CD4-positive, alpha-beta T cell treated with Interferon gamma for 1 hour (primary cell): Measurements from ENCODE around the gene HDLBP.

Experiments used
- DNase-seq: peaks from one replicate; pipeline ENCODE4 v3.0.0-alpha.2; 2020

Gene HDLBP

DNA sequence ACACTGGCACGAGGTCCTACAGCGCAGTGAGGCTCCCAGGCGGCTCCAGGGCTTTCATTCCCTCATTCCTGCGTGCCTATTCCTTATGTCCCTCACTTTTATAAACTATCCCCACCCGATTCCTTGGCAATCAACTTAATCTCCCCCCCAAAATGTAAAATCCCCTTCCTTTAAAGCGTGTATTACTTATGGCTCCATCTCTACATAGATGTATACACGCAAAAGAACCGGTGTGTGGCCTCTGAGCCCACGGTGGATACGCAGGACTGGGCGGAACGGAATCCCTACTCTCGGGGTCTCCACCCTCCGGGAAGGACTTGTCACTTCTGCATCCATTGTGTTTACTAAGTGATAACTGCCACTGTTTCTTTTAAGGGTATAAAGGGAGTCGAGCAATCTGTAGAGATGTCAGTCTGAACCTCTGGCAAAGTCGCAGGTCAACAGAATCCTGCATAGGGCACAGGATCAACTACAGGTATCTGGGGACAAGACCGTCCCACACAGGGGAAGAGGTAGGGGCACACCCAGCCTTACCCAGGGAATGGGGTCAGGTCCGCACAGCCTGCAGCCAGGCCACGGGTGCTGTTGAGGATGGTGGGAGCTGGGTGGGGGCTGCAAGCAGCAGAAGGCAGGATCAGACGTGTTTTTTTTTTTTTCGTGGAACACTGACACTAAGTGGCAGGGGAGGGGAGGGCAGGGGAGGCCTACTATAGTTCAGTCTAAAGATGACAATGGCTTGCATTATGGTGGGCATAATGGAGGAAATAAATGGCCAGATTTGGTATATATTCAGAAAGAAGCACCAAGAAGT lies 42.1 kb downstream of the HDLBP start:
- DNase-seq, result no peak

- peak; percentile 53 for DNase-seq
These were observed 42.9 kb downstream of the HDLBP start for GRCh38 chr2:241272303-241273209.

- peak; percentile 48 for DNase-seq
These were observed 43.7 kb downstream of the HDLBP start for GRCh38 chr2:241271706-241272302.

GRCh38 chr2:241270531-241270930 lies 44.9 kb downstream of the HDLBP start:
- DNase-seq, result no peak

GRCh38 chr2:241269707-241270520 lies 45.6 kb downstream of the HDLBP start:
- no peak for DNase-seq

- no peak for DNase-seq
These were observed 46.6 kb downstream of the HDLBP start for GRCh38 chr2:241268716-241269445.

DNA sequence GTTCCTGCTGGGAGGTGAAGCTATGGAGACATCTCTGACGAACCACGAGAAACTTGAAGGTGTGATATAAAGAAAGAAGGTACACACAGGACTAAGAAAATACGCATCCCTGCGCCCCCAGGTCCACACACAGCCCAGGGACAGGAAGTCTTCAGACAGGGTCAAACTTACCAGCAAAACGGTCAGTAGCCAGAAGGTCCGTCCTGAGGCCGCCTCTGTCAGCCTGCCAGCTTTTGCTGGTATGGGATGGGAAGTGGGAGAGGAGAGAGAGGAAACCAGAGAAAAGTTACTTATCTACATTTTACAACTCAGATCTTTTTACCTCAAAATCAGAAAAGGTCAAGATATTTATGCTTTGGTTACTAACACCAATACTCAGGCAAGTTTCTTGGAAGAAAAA lies 47.2 kb downstream of the HDLBP start:
- DNase-seq, result no peak

GRCh38 chr2:241267249-241268067 lies 48.0 kb downstream of the HDLBP start:
- no peak for DNase-seq

DNA sequence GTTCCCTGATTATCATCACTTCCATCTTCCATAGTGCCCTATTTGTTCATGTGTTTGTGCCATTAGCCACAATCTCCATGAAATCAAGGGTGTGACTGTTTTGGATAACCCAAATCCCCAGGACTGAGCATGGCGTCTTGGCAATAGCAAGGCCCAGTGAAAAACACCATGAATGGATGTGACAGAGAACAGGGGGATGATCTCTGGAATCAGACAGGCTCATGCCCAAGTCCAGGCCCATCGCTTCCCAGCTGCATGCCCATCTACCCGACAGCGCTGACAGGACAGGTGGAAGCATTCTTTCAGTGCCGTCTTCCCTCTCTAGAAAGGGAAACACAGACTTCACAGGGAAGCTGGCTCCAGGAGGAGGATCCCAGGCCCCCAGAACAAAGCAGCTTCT lies 50.0 kb downstream of the HDLBP start:
- no peak for DNase-seq

DNA sequence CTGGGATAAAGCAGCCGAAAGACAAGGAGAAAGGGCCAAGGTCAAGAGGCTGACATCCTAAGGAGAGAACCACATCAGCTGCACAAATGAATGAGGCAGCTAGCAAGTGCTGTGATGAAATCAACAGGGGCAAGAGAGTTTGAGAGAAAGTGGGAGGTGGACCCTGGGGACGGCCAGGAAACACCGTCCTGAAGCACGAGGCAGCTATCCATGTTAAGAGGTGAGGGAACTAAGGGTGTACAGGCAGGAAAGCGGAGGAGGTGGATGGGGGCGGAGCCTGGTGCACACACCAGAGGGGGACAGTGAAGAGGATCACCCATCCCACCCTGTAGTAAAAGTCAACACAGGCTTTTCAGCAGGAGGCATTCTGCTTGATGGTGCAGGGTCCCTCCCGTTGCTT lies 52.4 kb downstream of the HDLBP start:
- DNase-seq, result no peak

- no peak for DNase-seq
These were observed 53.8 kb downstream of the HDLBP start for GRCh38 chr2:241261628-241262027.

DNA sequence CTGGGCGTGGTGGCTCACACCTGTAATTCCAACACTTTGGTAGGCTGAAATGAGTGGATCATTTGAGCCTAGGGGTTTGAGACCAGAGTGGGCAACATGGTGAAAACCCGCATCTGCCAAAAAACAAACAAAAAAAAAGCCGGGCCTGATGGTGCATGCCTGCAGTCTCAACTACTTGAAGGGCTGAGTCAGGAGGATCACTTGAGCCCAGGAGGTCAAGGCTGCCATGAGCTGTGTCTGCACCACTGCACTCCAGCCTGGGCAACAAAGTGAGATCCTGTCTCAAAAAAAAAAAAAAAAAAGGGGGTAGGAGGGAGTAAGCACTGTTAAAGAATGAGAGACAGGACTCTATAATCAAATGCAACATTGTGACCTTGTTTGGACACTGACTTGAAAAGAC lies 54.6 kb downstream of the HDLBP start:
- no peak for DNase-seq

- no peak for DNase-seq
These were observed 56.8 kb downstream of the HDLBP start for GRCh38 chr2:241258505-241259280.

GRCh38 chr2:241257419-241258032 lies 57.9 kb downstream of the HDLBP start:
- no peak for DNase-seq

GRCh38 chr2:241256168-241256545 lies 59.3 kb downstream of the HDLBP start:
- no peak for DNase-seq

GRCh38 chr2:241255542-241256167 lies 59.8 kb downstream of the HDLBP start:
- DNase-seq, result no peak

GRCh38 chr2:241254904-241255351 lies 60.5 kb downstream of the HDLBP start:
- no peak for DNase-seq

DNA sequence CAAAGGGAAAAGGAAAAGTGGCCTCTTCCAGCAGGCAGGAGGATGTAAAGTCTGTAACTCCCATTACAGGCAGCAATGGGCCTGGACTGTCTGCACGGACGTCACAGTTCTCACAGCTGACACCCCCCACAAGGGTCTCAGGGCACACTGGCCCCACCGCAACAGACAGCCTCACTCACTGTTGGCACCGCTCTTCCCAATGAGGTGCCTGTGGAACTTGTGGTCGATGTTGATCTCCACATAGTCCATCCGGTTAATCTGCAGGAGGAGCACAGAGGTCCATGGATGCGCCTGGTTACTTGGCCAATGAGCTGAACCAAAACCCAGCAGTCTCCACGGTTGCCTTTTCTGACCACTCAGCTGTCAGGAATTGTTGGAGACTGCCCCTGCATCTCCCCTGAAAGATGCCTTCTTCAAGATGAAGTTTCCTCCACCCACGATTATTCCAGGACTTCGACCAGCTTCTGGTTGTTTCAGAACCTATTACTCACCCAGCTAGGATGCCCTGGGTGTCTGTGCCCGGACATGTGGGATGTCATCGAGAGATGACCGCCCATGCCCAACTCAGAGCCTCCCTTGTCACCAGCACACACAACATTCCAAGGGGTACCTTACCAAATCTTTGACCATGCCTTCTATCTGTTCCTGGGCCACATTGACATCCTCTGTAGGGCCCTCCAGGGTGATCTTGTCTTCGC lies 62.5 kb downstream of the HDLBP start:
- DNase-seq, result no peak

DNA sequence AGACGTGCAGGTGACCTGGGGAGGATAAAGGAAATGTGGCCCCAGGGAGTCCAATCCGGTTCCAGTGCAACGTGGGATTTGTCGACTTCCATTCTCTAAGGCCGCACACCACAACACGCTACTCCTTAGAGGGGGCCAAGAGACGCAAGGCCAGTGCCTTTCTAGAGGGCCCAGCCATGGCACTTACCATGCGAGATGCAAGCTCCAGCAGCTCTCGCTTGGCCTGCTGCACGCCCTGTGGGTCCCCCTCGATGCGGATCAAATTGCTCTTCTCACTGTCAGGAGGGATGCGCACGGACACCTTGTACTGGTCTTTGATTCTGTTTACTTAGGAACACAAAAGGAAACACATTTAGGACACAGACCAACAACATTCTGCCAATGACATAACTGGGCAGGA lies 65.8 kb downstream of the HDLBP start:
- DNase-seq, result no peak
